NCI-H748 (cell line): Measurements from ENCODE around the gene COL4A3.

Experiments used
- DNase-seq: peaks from one replicate; lab custom pipeline; 2025; ENCODE audit not compliant: unreplicated experiment; lab: John Stamatoyannopoulos, UW

Gene COL4A3

GRCh38 chr2:227285741-227286236 lies 121.4 kb downstream of the COL4A3 start:
- DNase-seq: no peak

- no peak for DNase-seq
Measured at GRCh38 chr2:227287771-227288170, 123.3 kb downstream of the COL4A3 start.

GRCh38 chr2:227292314-227292713 lies 127.9 kb downstream of the COL4A3 start:
- no peak for DNase-seq

GRCh38 chr2:227293531-227293930 lies 129.1 kb downstream of the COL4A3 start:
- no peak for DNase-seq

GRCh38 chr2:227295806-227296205 lies 131.4 kb downstream of the COL4A3 start:
- peak; percentile 25 for DNase-seq

- no peak for DNase-seq
Measured at GRCh38 chr2:227296671-227297405, 132.4 kb downstream of the COL4A3 start.

GRCh38 chr2:227301523-227301922 lies 137.1 kb downstream of the COL4A3 start:
- DNase-seq: no peak

- no peak for DNase-seq
Measured at GRCh38 chr2:227308784-227309183, 144.4 kb downstream of the COL4A3 start.

- DNase-seq: no peak
Measured at GRCh38 chr2:227310756-227311110, 146.3 kb downstream of the COL4A3 start.

- DNase-seq: no peak
Measured at GRCh38 chr2:227311861-227312506, 147.6 kb downstream of the COL4A3 start.

- DNase-seq: no peak
Measured at GRCh38 chr2:227312579-227312978, 148.2 kb downstream of the COL4A3 start.

- no peak for DNase-seq
Measured at GRCh38 chr2:227313310-227313709, 148.9 kb downstream of the COL4A3 start.

- DNase-seq: no peak
Measured at GRCh38 chr2:227317834-227318233, 153.4 kb downstream of the COL4A3 start.

GRCh38 chr2:227320305-227321094 lies 156.1 kb downstream of the COL4A3 start:
- no peak for DNase-seq

- DNase-seq: no peak
Measured at GRCh38 chr2:227322530-227323205, 158.2 kb downstream of the COL4A3 start.

GRCh38 chr2:227323818-227324217 lies 159.4 kb downstream of the COL4A3 start:
- DNase-seq: no peak

- no peak for DNase-seq
Measured at GRCh38 chr2:227324642-227324994, 160.2 kb downstream of the COL4A3 start.

GRCh38 chr2:227324995-227325838 lies 160.8 kb downstream of the COL4A3 start, which contains the start of gene MFF:
Gene MFF, plus strand, starts transcription at chr2:227325251. Its CDS starts 5,415 bp downstream, at chr2:227330666.
- DNase-seq: peak; percentile 96

GRCh38 chr2:227325839-227326195 lies 161.4 kb downstream of the COL4A3 start:
- peak; percentile 69 for DNase-seq

- no peak for DNase-seq
Measured at GRCh38 chr2:227326783-227327182, 162.4 kb downstream of the COL4A3 start.
